GM19099 (cell line): ENCODE measurements around the gene NELL1.

Experiments
- POLR2A ChIP-seq: IDR thresholded peaks from 3 replicates; pipeline ENCODE4 v1.6.1; 2011; ENCODE audit warnings: low read depth; ENCODE audit not compliant: insufficient read length; ENCODE audit errors: extremely low read depth

The NELL1 gene

GRCh38 chr11:20873054-20873453, 203.7 kb downstream of the NELL1 start:
- TF ChIP-seq POLR2A, result no peak

- no peak for TF ChIP-seq POLR2A
Observed at GRCh38 chr11:20874358-20874757, 205.0 kb downstream of the NELL1 start.

GRCh38 chr11:20875889-20876288, 206.5 kb downstream of the NELL1 start:
- TF ChIP-seq POLR2A, result no peak

GRCh38 chr11:20876738-20877137, 207.4 kb downstream of the NELL1 start:
- no peak for TF ChIP-seq POLR2A

GRCh38 chr11:20880094-20880493, 210.7 kb downstream of the NELL1 start:
- TF ChIP-seq POLR2A, result no peak

- TF ChIP-seq POLR2A, result no peak
Observed at GRCh38 chr11:20881328-20882079, 212.1 kb downstream of the NELL1 start.

DNA sequence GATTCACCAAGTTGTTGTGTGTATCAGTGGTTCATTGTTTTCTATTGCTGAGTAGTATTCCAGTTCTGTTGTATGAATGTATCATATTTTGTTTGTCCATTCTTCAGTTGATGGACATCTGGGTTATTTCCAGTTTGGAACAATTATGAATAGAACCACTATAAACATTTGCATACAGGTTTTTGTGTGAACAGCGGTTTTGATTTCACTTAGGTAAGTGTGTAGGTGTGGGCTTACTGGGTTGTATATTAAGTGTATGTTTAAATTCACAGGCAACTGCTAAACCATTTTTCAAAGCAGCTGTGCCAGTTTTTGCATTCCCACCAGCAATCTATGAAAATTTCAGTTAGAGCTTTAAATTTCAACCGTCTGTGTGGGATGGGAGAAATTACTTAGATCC, 217.8 kb downstream of the NELL1 start:
- no peak for TF ChIP-seq POLR2A

DNA sequence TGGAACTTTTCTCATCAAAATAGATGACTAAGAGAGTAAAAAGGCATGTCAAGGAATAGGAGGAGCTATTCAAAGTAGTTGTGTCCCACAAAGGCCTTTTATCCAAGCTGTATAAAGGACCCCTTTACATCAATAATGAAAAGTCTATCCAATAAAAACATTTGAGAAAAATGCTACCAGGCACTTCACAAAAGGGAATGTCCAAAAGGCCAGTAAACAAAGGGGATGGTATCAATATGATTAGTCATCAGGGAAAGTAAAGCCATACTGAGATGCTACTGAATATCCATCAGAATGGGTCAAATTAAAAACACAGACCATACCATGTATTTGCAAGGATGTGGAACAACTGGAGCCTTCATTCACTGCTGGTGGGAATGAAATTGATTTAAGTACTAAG, 224.9 kb downstream of the NELL1 start:
- TF ChIP-seq POLR2A, result no peak

GRCh38 chr11:20909995-20910726, 240.8 kb downstream of the NELL1 start:
- no peak for TF ChIP-seq POLR2A

DNA sequence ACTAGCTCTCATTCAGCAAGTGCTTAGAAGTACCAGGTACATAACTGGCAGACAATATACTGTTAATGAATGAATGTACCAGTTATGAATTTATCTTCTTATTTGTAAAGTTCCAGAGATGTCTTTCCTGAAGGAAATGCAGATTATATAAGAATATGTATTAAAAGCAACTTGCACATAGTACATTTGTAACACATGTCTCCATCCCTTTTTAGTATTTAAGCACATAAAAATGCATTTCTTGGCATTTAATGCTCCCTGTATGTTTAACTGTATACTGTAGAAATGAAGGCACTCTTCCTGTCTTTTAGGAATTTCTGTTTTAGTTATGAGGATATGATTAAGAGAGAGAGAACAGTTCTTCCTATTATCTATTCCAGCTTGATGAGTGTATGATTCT, 241.3 kb downstream of the NELL1 start:
- TF ChIP-seq POLR2A, result no peak

GRCh38 chr11:20912065-20912821, 242.9 kb downstream of the NELL1 start:
- no peak for TF ChIP-seq POLR2A

GRCh38 chr11:20912922-20913512, 243.6 kb downstream of the NELL1 start:
- TF ChIP-seq POLR2A, result no peak

DNA sequence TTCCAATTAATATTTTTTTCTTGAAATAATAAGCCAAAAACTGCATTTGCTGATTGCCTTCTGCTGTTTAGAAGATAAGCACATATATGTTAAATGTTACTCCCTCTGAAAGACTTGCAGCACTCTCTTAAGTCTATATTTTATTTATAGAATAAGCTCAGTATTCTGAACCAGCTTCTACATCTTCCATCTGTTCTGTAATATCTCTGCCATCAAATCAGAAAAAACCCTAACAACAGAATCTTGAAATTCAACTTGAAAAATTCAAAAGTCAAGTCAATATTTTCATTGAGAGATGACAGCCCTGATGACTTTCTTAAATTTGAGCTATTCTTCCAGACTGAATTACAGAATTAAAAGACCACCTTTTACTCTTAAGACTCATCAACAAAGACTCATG, 247.9 kb downstream of the NELL1 start:
- TF ChIP-seq POLR2A, result no peak

GRCh38 chr11:20926799-20927540, 257.6 kb downstream of the NELL1 start:
- no peak for TF ChIP-seq POLR2A
